ENCODE data around the gene RFK. TPM values are rescaled to one million over a fixed set of nuclear protein-coding genes. Genes with fewer than 3 reads are reported as not detected.
A peak's percentile ranks its signal among the peaks of the same experiment; 100 is the strongest.
"Not testable (repeated sequence)": the region's sequence is repeated elsewhere in the genome, so short reads cannot be mapped to it uniquely, and the experiment has no call there.

The RFK gene
- total RNA-seq, 1 donor from 2014 or later, result 28.3 TPM

DNA sequence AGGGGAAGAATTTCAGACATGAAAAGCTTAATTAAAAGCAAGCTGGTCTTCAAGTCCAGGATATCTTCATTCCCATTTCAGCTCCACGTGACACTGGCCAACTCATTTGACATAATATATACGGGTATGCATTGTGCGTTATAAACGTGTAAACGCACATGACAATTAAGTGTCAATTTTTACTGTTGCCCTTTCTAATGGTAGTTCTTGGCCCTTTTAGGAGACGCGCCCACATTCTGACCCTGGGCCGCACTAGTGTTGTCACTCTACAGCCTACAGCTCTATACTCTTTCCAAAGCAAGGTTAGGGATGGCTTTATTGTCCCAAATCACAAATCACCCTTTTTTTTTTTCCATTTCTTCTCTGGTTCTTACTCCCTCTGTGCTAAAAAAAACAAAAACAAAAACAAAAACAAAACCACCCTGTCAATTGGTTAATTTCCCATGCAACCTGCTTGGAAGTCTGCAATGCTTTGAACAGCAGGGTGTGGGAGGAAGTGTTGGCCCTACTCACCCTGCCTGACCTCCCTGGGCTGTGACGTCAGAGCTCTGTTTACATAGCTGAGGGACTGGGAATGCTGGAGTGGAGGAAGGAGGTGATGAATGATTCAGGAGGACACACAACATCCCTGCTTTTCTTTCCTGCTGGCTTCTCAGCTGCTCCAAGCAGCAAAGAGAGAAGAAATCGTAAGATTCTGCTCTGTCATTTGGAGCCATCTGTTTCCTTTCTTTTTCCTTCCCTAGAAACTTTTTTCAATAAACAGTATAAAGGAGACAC, 19.3 kb downstream of the RFK start:
- peak; percentile 75 for DNase-seq
- intact Hi-C loops (cut with micrococcal nuclease), result no loop called here
- peak; percentile 91 for ATAC-seq

DNA sequence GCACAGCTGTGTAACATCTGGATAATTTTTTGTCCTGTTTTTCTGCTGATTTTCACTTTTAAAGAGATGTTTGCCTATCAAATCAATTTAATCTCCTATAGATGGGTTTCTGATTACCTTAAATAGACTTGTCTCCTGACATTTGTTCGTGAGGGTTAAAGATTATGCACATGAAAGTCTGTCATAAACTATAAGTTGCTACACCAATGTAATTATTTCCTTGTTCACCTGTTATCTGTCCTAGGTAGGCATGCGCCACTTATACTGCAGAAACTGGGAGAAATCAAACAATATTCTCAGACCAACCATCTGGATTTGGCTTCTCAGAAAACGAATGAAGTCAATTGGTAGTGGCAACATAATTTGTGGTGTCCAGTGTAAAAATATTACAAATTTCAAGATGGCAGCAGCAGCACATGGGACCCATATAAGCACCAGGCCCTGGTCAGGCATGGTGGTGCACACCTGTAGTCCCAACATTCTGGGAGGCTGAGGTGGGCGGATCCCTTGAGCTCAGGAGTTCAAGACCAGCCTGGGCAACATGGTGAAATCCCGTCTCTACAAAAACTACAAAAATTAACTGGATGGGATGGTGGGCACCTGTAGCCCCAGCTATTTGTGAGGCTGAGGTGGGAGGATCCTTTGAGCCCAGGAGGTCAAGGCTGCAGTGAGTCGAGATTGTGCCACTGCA, 20.3 kb downstream of the RFK start:
- no peak for ATAC-seq
- no peak for DNase-seq
- intact Hi-C loops (cut with micrococcal nuclease), result no loop called here

DNA sequence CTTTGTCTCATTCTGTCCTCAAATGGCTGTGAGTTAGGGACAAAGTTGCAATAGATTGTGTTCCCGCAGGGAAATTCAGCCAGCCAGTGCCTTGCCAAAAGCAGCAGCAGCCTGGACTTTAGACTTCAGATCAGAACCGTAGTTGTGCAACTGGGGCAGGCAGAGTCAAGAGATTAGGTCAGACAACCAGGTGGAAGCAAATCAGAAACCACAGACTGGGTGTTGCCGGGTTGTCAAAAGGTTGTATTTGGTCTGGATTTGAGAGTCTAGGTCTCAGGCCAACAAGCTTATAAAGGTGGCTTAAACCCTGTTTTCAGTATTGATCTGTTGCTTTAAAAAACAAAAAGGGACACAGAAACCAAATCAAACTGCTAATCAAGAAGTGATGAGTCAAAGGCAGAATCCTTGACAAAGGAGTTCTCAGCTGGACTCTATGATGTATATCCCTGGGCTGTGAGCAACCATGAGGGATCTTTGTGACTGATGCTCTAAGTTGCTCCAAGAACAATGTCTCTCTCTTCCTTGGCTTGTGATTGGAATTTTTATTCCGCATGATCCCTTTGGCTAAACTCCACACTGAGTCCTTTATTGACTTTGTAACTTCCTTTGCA, 20.9 kb downstream of the RFK start:
- DNase-seq, result peak; percentile 57
- intact Hi-C loops (cut with micrococcal nuclease), result no loop called here
- peak; percentile 87 for ATAC-seq

DNA sequence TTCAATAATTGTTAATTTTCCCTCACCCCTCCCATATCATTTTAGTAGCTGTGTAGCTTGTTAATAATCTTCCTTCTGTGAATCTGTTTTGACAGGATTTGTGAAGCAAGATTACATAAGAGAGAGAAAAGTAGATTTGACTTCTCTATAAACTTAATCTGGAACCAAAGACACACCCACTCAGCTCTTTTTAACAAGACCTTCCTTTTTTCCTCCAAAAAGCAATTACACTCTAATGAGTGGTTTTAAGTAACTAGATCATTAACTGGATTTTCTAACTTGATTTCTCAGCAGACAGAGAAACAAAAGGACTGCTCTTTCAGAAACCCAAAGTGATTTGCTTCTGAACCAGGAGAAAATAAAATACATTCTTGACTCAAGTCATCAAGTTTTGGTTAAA, 21.9 kb downstream of the RFK start:
- intact Hi-C loops (cut with micrococcal nuclease), result no loop called here
- DNase-seq (no peak), ATAC-seq (no peak)

DNA sequence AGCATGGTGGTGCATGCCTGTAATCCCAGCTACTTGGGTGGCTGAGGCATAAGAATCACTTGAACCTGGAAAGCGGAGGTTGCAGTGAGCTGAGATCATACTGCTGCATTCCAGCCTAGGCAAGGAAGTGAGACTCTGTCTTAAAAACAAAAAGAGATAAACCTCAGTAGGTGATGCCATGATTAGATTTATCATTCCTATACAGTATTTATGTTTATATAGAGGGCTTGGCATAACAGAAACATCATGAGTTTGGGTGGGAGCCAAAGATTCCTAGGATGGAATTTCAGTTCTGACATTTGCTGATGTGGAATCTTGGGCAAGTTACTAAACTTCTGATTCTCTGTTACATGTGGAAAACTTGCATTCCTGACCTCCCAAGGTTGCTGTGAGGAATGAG, 22.3 kb downstream of the RFK start:
- intact Hi-C loops (cut with micrococcal nuclease), result no loop called here
- ATAC-seq, result no peak
- no peak for DNase-seq

DNA sequence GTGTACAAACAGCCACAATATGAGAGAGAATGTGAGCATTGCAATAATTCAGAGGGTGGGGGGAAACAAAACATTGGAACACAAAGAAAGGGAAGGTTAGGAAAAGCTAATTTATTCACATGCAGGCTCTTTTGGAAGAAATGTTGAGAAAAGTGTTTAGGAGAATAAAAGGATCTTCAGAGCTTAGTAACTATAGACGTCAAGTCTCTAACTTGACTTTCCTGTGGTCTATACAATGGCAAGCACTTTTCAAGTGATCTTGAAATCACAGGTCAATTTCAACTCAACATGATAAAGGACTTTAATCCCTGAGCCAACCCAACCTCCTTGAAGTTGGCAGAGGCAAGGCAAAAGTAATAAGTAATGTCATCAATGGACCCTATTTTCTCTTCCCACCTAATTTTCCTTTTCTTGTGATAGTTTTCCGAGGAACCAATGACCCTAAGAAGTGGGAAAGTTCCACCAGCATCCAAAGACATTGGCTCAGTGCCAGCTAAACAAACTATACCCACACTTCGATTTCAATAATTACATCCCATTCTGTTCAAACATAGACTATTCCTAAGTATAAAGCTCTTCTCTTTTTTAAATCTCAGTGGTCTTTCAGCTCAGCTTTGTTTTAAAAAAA, 23.7 kb downstream of the RFK start:
- no peak for DNase-seq
- no peak for ATAC-seq
- intact Hi-C loops (cut with micrococcal nuclease), result no loop called here

DNA sequence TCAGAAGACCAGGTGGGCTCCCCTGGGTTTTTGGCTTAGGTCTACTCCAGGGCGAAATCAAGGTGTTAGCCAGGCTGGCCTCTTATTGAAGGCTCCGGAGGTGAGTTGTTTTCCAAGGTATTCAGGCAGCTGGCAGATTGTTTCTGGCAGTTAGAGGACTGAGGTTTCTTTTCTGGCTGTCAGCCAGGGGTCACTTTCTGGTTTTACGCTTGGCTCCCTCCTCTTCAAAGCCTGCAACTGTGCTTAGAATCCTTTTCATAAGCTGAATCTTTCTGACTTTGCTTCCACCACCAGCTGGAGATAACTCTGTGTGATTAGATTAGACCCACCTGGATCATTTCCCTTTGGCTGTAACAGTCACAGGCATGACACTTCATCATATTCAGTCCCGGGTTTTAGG, 24.6 kb downstream of the RFK start:
- intact Hi-C loops (cut with micrococcal nuclease), result no loop called here
- DNase-seq (no peak), ATAC-seq (no peak)

DNA sequence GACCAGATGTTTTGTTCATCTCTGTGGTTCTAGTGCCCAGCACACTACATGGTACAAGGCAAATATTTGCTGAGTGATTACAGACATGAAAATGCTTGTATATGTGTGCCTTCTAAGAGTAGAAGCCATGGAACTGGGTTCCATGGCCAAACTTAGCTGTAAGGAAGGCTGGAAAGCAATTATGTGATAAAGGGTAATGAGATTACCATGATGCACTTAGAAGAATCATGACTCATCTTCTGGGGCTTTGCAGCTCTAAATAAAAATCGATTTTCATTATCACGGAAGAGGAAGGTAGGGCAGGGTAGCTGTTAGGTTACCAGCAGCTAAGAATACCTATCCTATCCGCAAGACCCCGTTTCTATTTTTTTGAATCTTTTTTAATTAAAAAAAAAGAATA, 28.0 kb downstream of the RFK start:
- ATAC-seq (no peak), DNase-seq (no peak)
- intact Hi-C loops (cut with micrococcal nuclease), result no loop called here

DNA sequence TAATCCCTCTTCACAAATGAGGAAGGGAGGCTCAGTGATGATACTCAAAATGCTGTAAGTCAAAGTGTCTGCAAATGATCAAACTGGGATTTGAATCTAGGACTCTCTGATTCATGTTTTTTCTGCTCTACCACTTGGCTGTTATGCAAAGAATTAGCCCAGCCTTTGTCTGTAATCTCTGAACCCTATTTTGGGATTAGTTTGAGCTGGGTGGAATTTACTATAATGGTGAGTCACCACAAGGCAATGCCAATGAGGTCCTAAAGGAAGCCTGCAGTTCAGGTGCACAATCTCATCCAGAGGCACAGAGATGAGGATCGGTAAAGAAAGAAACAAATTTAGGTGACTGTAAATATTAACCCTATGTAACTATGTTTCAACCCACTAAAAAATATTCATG, 29.2 kb downstream of the RFK start:
- ATAC-seq (peak; percentile 58), DNase-seq (no peak)
- intact Hi-C loops (cut with micrococcal nuclease), result no loop called here

DNA sequence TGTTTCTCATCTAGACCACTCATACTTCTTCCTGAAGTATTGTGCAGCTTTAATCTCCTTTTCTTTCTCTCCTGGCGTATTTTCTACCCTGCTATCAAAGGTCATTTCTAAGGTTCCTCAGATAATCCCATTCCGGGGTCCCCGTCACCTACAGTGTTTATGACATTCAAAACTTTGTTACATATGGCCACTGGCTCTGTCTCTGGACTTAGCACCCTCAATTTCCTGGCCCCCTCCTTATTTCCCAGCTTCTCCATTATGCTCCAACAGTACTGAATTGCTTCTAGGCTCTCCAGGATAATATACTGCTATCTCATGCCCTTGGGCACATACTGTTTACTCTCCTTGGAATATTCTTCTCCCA, 31.2 kb downstream of the RFK start:
- intact Hi-C loops (cut with micrococcal nuclease), result no loop called here
- DNase-seq, result no peak
- ATAC-seq, result no peak

DNA sequence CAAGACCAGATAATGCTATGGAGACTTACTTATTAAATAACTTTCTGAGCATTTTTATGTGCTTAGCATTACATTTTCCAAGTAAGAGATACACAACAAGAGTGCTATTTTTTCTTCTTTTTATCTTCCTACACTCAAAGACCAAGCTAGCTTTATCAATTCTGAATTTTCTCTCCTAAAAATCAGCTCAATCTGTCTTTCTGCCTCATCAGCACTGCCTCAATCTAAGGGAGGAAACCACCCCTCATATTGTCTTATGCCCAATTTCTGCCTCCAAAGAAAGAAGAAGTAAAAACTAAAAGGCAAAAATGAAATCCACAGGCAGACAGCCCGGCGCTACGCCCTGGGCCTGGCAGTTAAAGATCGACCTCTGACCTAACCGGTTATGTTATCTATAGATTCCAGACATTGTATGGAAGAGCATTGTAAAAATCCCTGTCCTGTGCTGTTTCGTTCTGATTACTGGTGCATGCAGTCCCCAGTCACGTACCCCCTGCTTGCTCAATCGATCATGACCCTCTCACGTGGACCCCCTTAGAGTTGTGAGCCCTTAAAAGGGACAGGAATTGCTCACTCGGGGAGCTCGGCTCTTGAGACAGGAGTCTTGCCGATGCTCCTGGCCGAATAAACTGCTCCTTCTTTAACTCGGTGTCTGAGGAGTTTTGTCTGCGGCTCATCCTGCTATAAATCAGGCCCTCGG, 31.7 kb downstream of the RFK start:
- ATAC-seq; DNase-seq; intact Hi-C loops (cut with micrococcal nuclease): not testable (repeated sequence)

DNA sequence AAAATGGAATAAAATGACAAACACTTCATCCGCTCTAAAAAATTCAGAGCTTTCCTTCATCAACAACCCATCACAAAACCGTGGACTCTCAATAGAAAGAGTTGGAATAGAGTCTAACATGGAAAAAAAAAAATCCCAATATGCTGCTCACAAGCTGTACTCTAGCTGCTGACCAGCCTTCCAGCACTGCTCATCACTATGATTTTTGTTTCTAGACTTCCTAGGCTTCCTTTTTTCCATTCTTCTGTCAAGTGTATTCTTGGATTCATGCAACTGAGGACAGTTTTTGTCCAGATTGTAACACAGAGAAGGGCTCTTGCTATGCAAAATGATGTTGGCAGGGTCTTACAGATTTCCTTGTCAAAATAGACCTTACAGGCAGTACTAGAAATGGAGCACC, 34.5 kb downstream of the RFK start:
- intact Hi-C loops (cut with micrococcal nuclease), result no loop called here
- ATAC-seq (no peak), DNase-seq (no peak)

DNA sequence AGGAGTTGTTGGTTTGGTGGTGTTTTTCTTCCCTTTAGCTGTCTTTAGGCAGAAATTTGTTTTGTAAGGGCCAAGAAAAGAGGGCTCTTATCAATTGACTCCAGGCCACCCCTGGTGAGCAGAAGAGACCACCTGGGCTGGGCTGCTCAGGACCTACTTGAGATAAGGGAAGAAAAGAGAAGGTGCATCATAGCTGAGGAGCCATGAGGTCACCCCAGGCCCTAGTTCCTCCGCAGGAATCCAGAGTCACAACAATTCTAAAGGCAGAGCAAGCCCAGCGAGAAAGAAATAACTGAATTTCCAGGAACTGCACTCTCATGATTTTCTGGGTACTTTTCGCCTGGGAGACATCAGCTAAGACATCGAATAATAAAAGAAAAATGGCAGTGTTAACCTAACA, 34.9 kb downstream of the RFK start:
- ATAC-seq (no peak), DNase-seq (no peak)
- intact Hi-C loops (cut with micrococcal nuclease), result no loop called here

DNA sequence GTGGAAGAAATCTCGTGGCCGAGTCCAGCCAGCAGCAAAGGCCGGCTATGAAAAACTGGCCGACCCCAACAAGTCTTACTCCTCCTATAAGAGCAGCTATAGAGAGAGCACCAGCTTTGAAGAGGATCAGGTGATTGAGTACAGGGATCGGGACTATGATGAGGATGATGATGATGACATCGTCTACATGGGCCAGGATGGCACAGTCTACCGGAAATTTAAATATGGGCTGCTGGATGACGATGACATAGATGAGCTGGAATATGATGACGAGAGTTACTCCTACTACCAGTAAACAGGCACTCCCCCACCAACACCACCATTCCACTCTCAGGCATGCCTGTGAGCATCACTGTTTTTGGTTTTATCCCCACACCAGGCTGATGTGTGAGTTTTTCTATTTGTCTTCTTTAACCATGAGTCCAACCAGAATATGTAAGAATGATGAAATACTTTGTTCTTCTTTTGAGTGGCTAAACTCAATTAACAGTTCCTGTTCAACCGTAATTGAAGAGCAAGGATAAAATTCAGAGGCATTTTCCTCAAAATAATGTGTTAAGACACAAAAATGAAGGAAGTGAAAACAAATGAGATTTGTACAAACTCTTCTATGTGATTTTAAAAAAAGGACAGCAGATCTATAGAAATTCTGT, 35.5 kb downstream of the RFK start:
- intact Hi-C loops (cut with micrococcal nuclease), result no loop called here
- ATAC-seq, result no peak
- no peak for DNase-seq

DNA sequence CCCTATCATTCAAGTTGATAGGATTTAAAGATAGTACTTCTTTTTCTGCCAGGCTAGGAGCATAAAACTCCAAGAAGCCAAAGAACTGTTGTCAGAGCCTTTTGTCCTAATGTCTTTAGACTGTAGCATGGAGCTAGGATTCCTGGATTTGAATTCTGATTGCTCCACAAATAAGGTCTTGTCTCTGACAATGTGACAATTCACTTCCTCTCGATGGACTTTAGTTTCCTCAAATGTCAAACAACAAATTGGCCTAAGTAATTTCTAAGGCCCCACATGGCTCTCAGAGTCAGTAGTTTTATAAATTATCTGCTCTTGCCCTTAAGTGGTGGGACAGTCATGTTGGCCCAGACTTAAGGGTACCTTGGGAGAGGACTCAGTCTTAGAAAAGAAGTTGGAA, 36.7 kb downstream of the RFK start:
- intact Hi-C loops (cut with micrococcal nuclease), result no loop called here
- no peak for ATAC-seq
- no peak for DNase-seq

DNA sequence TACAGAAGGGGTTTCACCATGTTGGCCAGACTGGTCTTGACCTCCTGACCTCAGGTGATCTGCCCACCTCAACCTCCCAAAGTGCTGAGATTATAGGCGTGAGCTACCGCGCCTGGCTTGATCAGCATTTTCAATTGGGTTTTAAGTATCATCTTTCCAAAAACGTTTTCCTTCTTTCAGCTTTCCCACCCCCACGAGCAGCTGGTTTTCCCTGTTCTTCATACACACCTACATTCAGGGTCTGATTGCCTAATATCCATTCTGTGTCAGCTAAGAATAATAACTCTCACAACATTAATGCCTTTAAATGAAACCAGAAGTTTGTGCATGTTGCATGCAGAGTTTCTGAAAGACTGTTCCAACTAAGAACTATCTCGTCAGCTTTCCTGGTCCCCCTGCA, 38.3 kb downstream of the RFK start:
- DNase-seq (no peak), ATAC-seq (no peak)
- intact Hi-C loops (cut with micrococcal nuclease), result no loop called here

DNA sequence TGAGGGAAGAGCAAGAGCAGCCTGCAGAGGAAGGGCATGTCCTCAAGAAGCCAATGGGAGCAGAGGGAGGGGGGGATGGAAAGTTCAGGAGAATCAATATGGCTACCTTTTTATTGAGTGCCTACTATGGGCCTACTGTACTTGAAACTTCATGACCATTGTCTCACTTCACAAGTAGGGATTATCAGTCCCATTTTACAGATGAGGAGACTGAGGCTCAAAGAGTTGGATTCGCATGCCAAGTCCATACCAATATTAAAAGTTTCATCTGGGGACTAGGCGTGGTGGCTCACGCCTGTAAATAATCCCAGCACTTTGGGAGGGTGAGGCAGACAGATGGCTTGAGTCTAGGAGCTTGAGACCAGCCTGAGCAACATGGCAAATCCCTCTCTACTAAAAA, 40.0 kb downstream of the RFK start:
- ATAC-seq (no peak), DNase-seq (no peak)
- intact Hi-C loops (cut with micrococcal nuclease), result no loop called here

DNA sequence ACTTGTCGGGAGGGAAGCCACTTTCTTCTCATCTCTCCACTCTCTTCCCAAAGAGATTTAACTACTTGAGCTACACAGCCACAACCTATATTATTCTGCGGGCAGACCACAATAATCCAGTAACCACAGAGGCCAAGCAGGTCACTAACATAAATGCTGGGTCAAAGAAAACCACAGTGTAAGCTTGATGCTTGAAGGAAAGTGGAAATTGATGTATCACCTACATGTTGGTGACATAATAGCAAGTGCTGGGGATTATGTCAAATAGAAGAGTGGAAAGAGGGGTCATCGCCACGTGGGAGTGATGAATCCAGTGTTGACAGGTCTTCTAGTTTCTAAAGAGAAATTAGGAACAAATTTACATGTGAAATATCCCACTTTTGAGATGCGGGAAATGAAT, 40.9 kb downstream of the RFK start:
- intact Hi-C loops (cut with micrococcal nuclease), result no loop called here
- DNase-seq (no peak), ATAC-seq (no peak)

DNA sequence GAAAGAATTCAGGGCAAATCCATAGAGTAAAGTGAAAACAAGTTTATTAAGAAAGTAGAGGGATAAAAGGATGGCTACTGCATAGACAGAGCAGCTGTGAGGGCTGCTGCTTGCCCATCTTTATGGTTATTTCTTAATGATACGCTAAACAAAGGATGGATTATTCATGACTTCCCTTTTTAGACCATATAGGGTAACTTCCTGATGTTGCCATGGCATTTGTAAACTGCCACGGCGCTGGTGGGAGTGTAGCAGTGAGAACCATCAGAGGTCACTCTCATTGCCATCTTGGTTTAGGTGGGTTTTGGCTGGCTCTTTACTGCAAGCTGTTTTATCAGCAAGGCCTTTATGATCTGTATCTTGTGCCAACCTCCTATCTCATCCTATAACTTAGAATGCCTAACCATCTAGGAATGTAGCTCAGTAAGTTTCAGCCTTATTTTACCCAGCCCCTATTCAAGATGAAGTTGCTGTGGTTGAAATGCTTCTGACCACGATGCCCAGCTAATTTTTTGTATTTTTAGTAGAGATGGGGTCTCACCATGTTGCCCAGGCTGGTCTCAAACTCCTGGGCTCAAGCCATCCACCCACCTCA, 42.1 kb downstream of the RFK start:
- ATAC-seq, result no peak

More for the DNA sequence above, 42.1 kb downstream of the RFK start:
- intact Hi-C loops (cut with micrococcal nuclease), result no loop called here
- DNase-seq, result no peak

All from left ventricle myocardium superior (tissue), 1 donor.